ENCODE data around the gene SLC2A6. TPM values are rescaled to one million over a fixed set of nuclear protein-coding genes. Genes with fewer than 3 reads are reported as not detected.
A peak's percentile ranks its signal among the peaks of the same experiment; 100 is the strongest.

SLC2A6 gene
- total RNA-seq, 4 donors from 2014 or later: 0.96 to 20.1 (median 3.4) TPM

GRCh38 chr9:133499892-133500270 is 21.0 kb upstream of the SLC2A6 start:
- 81% methylated on average over 12 of the region's 12 CpGs; no CpG with 5 or more reads in 1 of the 2 donors for WGBS, 2 donors (ENCODE audit: low coverage in 1 of 2)
- DNase-seq: no peak
- H3K36me3 ChIP-seq: no peaks in the 10 kb centered on the region
- H3K4me1 ChIP-seq: peaks cover 0 to 12% (median 0%) of the 10 kb centered on the region in 4 donors
- H3K9me3 ChIP-seq: peaks cover 12 to 14% of the 10 kb centered on the region in 2 donors
- intact Hi-C loops (cut with DNase I; ENCODE audit: low total_unique reads) (no loop called here), in situ Hi-C loops (cut with MboI; ENCODE audit: low pct_ligation_motif_present in 1 of 4, low pct_unique_long_range_greater_than_20kb in 1 of 4, low sequenced_read_pairs in 3 of 4) (loop anchor here in 1 of 4 donors (25.0 kb wide), 1 partner anchor 313 kb away; no protein-coding TSS in a partner anchor)
- H3K27ac ChIP-seq: peak overlapping the region; percentile 37 to 54 (median 52)
- H3K27me3 ChIP-seq: peaks cover 8% of the 10 kb centered on the region
- no peak overlapping the region for H3K4me3 ChIP-seq
- no peak for TF ChIP-seq CTCF (IDR thresholded peaks at IDR 0.05)

- Histone ChIP-seq H3K27ac (peak overlapping the region; percentile 37 to 54 (median 52)), H3K4me1 (peaks cover 0 to 12% (median 0%) of the 10 kb centered on the region in 4 donors), H3K27me3 (peaks cover 8% of the 10 kb centered on the region), H3K4me3 (no peak overlapping the region), H3K9me3 (peaks cover 12 to 14% of the 10 kb centered on the region in 2 donors), H3K36me3 (no peaks in the 10 kb centered on the region)
- intact Hi-C loops (cut with DNase I; ENCODE audit: low total_unique reads) (no loop called here), in situ Hi-C loops (cut with MboI; ENCODE audit: low pct_ligation_motif_present in 1 of 4, low pct_unique_long_range_greater_than_20kb in 1 of 4, low sequenced_read_pairs in 3 of 4) (loop anchor here in 1 of 4 donors (25.0 kb wide), 1 partner anchor 312 kb away; no protein-coding TSS in a partner anchor)
- TF ChIP-seq CTCF (IDR thresholded peaks at IDR 0.05) (no peak), POLR2AphosphoS5 (IDR thresholded peaks at IDR 0.05) (peak in 2 of 3 donors; percentile 50 to 68), POLR2A (IDR thresholded peaks at IDR 0.05) (no peak)
- no peak for DNase-seq
- WGBS, 2 donors (ENCODE audit: low coverage in 1 of 2): 57% methylated on average over 19 of the region's 19 CpGs; no CpG with 5 or more reads in 1 of the 2 donors
These were observed 20.4 kb upstream of the SLC2A6 start for GRCh38 chr9:133499132-133499891.

GRCh38 chr9:133496861-133497842 is 18.3 kb upstream of the SLC2A6 start:
- WGBS, 2 donors (ENCODE audit: low coverage in 1 of 2): 67 to 72% methylated on average over 1 to 35 of the region's 35 CpGs
- in situ Hi-C loops (cut with MboI; ENCODE audit: low pct_ligation_motif_present in 1 of 4, low pct_unique_long_range_greater_than_20kb in 1 of 4, low sequenced_read_pairs in 3 of 4) (loop anchor here in 1 of 4 donors (25.0 kb wide), 1 partner anchor 310 kb away; no protein-coding TSS in a partner anchor), intact Hi-C loops (cut with DNase I; ENCODE audit: low total_unique reads) (no loop called here)

More at GRCh38 chr9:133496861-133497842, 18.3 kb upstream of the SLC2A6 start:
- TF ChIP-seq EP300 (IDR thresholded peaks at IDR 0.05; ENCODE audit: low read depth) (no peak), CTCF (IDR thresholded peaks at IDR 0.05) (no peak), POLR2AphosphoS5 (IDR thresholded peaks at IDR 0.05) (no peak), POLR2A (IDR thresholded peaks at IDR 0.05) (no peak)
- no peak overlapping the region for H3K4me3 ChIP-seq
- peaks cover 0 to 12% (median 0%) of the 10 kb centered on the region in 4 donors for H3K4me1 ChIP-seq
- H3K27ac ChIP-seq: no peak overlapping the region
- no peak for DNase-seq
- peaks cover 8% of the 10 kb centered on the region for H3K27me3 ChIP-seq
- no peaks in the 10 kb centered on the region for H3K36me3 ChIP-seq
- peaks cover 6 to 9% of the 10 kb centered on the region in 2 donors for H3K9me3 ChIP-seq
